ENCODE data around the gene ARNT2. TPM values are rescaled to one million over a fixed set of nuclear protein-coding genes. Genes with fewer than 3 reads are reported as not detected.
A peak's percentile ranks its signal among the peaks of the same experiment; 100 is the strongest.

ARNT2 gene
- total RNA-seq, 2 donors from 2014 or later = 9.1 to 43.7 TPM

- WGBS = 87% methylated on average over 2 of the region's 2 CpGs
- Histone ChIP-seq H3K36me3 (no peaks in the 10 kb centered on the region), H3K27me3 (replicated peaks; ENCODE audit: insufficient read depth) (no peaks in the 10 kb centered on the region), H3K9me3 (no peaks in the 10 kb centered on the region), H3K4me3 (no peak overlapping the region), H3K4me1 (replicated peaks) (no peaks in the 10 kb centered on the region), H3K27ac (no peak overlapping the region)
- intact Hi-C loops (cut with DNase I) = no loop called here
- TF ChIP-seq POLR2AphosphoS5 (IDR thresholded peaks at IDR 0.05) (no peak), CTCF (IDR thresholded peaks at IDR 0.05) (no peak), POLR2A (IDR thresholded peaks at IDR 0.05) (no peak)
- no peak for DNase-seq (ENCODE audit: low spot score)
These were observed 91.3 kb downstream of the ARNT2 start for GRCh38 chr15:80495401-80495942.

- Histone ChIP-seq H3K27me3 (replicated peaks; ENCODE audit: insufficient read depth) (no peaks in the 10 kb centered on the region), H3K4me3 (no peak overlapping the region), H3K9me3 (no peaks in the 10 kb centered on the region), H3K4me1 (replicated peaks) (no peaks in the 10 kb centered on the region), H3K36me3 (no peaks in the 10 kb centered on the region), H3K27ac (no peak overlapping the region)
- intact Hi-C loops (cut with DNase I) = no loop called here
- no peak for TF ChIP-seq CTCF (IDR thresholded peaks at IDR 0.05)
- TF ChIP-seq POLR2AphosphoS5 (IDR thresholded peaks at IDR 0.05) = no peak
- no peak for TF ChIP-seq POLR2A (IDR thresholded peaks at IDR 0.05)
- 90% methylated on average over 2 of the region's 2 CpGs for WGBS
- no peak for DNase-seq (ENCODE audit: low spot score)
These were observed 91.9 kb downstream of the ARNT2 start for GRCh38 chr15:80496096-80496495.

GRCh38 chr15:80497221-80497620 lies 93.0 kb downstream of the ARNT2 start:
- no peaks in the 10 kb centered on the region for H3K9me3 ChIP-seq
- WGBS = 100% methylated on average over 1 of the region's 1 CpG
- no peaks in the 10 kb centered on the region for H3K36me3 ChIP-seq
- H3K27ac ChIP-seq = no peak overlapping the region
- DNase-seq (ENCODE audit: low spot score) = no peak
- no peaks in the 10 kb centered on the region for H3K27me3 ChIP-seq (replicated peaks; ENCODE audit: insufficient read depth)
- intact Hi-C loops (cut with DNase I) = no loop called here
- H3K4me3 ChIP-seq = no peak overlapping the region
- no peak for TF ChIP-seq POLR2AphosphoS5 (IDR thresholded peaks at IDR 0.05)
- TF ChIP-seq POLR2A (IDR thresholded peaks at IDR 0.05) = no peak
- no peak for TF ChIP-seq CTCF (IDR thresholded peaks at IDR 0.05)
- H3K4me1 ChIP-seq (replicated peaks) = no peaks in the 10 kb centered on the region

GRCh38 chr15:80498652-80499051 lies 94.5 kb downstream of the ARNT2 start:
- DNase-seq (ENCODE audit: low spot score) = no peak
- H3K27me3 ChIP-seq (replicated peaks; ENCODE audit: insufficient read depth) = no peaks in the 10 kb centered on the region
- no peaks in the 10 kb centered on the region for H3K36me3 ChIP-seq
- no peaks in the 10 kb centered on the region for H3K4me1 ChIP-seq (replicated peaks)
- 70% methylated on average over 4 of the region's 4 CpGs for WGBS
- TF ChIP-seq POLR2A (IDR thresholded peaks at IDR 0.05) (no peak), POLR2AphosphoS5 (IDR thresholded peaks at IDR 0.05) (no peak), CTCF (IDR thresholded peaks at IDR 0.05) (no peak)
- no peaks in the 10 kb centered on the region for H3K9me3 ChIP-seq
- intact Hi-C loops (cut with DNase I) = no loop called here
- no peak overlapping the region for H3K4me3 ChIP-seq
- no peak overlapping the region for H3K27ac ChIP-seq

GRCh38 chr15:80500021-80500420 lies 95.8 kb downstream of the ARNT2 start:
- intact Hi-C loops (cut with DNase I) = no loop called here
- peak overlapping the region in 1 of 2 donors; percentile 7 for H3K27ac ChIP-seq
- no peaks in the 10 kb centered on the region for H3K4me1 ChIP-seq (replicated peaks)
- no peak overlapping the region for H3K4me3 ChIP-seq
- H3K9me3 ChIP-seq = no peaks in the 10 kb centered on the region
- no peak for DNase-seq (ENCODE audit: low spot score)
- TF ChIP-seq POLR2AphosphoS5 (IDR thresholded peaks at IDR 0.05) (no peak), CTCF (IDR thresholded peaks at IDR 0.05) (no peak), POLR2A (IDR thresholded peaks at IDR 0.05) (no peak)
- WGBS = 4% methylated on average over 1 of the region's 1 CpG
- no peaks in the 10 kb centered on the region for H3K36me3 ChIP-seq
- H3K27me3 ChIP-seq (replicated peaks; ENCODE audit: insufficient read depth) = no peaks in the 10 kb centered on the region
